ENCODE data around the gene TRAPPC1. TPM values are rescaled to one million over a fixed set of nuclear protein-coding genes. Genes with fewer than 3 reads are reported as not detected.
A peak's percentile ranks its signal among the peaks of the same experiment; 100 is the strongest.

TRAPPC1 gene, protein sequence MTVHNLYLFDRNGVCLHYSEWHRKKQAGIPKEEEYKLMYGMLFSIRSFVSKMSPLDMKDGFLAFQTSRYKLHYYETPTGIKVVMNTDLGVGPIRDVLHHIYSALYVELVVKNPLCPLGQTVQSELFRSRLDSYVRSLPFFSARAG
- 10 to 100 TPM; 30.0 to 73.3 (median 48.3) TPM for total RNA-seq

DNA sequence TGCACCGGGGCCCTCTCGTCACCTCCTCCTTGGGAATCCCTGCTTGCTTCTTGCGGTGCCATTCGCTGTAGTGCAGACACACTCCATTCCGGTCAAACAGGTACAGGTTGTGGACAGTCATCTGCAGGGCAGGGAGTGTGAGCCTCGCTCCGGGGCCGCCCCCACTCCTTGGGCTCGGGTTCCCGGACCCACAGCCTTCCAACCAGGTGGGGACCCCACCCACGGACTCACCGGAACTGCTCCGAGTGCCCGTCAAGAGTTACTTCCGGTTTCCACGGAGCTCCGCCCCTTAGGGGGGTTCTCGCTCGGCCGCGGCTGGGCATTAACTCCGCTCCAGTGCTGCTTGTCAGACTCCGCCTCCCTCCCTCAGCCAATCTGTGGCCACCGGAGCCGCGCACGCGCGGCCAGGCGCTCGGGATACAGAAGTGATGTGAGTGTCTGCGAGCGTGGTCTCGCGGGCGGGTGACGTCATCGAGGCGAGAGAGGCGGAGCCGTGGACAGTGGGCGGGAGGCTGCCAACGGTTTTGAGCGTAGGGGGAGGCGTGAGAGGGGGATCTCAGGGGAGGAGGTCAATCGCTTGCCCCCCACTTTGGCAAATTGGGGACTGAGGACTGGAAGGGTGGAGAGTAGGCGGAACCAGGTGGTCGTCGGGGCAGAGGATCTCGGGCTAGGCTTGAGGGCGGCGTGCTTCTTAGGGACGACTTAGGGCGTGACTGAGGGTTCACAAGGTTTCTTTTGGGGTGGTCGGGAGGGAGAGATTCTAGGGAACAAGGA lies at the start of gene TRAPPC1, which contains the start of gene CNTROB:
Gene TRAPPC1 (minus strand): TSS at position 238 of the 774 bp plus-strand sequence. CDS start 117 bp downstream, at position 121.
Gene CNTROB (plus strand): TSS at position 498 of the 774 bp plus-strand sequence. CDS start 874 bp downstream, outside the sequence.
- TF ChIP-seq, protein P1, sequence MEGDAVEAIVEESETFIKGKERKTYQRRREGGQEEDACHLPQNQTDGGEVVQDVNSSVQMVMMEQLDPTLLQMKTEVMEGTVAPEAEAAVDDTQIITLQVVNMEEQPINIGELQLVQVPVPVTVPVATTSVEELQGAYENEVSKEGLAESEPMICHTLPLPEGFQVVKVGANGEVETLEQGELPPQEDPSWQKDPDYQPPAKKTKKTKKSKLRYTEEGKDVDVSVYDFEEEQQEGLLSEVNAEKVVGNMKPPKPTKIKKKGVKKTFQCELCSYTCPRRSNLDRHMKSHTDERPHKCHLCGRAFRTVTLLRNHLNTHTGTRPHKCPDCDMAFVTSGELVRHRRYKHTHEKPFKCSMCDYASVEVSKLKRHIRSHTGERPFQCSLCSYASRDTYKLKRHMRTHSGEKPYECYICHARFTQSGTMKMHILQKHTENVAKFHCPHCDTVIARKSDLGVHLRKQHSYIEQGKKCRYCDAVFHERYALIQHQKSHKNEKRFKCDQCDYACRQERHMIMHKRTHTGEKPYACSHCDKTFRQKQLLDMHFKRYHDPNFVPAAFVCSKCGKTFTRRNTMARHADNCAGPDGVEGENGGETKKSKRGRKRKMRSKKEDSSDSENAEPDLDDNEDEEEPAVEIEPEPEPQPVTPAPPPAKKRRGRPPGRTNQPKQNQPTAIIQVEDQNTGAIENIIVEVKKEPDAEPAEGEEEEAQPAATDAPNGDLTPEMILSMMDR (IDR thresholded peaks at IDR 0.05), result no peak
- peak; percentile 98 for ATAC-seq (ENCODE audit: low FRiP score)
- DNase-seq (ENCODE audit: low spot score), result peak; percentile 98

DNA sequence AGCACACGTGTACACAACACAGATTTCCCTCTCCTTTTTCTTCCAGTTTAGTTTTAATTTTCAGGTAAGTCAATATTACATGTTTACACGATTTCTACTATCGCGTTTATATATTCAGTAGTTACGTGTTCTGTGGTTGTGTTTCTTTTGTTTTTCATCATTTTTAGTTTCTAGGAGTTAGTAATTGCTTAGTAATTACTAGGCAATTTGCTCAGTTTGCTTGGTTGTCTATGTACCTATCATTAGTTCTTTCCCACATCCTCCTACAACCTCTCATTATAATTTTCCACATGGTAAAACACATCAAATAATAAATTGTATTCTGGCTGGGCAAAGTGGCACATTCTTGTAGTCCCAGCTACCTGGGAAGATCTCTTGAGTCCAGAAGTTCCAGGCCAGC lies 46.1 kb upstream of the TRAPPC1 start:
- DNase-seq (ENCODE audit: low spot score), result no peak
- no peak for ATAC-seq (ENCODE audit: low FRiP score)
- TF ChIP-seq, protein P1 (IDR thresholded peaks at IDR 0.05), result no peak

DNA sequence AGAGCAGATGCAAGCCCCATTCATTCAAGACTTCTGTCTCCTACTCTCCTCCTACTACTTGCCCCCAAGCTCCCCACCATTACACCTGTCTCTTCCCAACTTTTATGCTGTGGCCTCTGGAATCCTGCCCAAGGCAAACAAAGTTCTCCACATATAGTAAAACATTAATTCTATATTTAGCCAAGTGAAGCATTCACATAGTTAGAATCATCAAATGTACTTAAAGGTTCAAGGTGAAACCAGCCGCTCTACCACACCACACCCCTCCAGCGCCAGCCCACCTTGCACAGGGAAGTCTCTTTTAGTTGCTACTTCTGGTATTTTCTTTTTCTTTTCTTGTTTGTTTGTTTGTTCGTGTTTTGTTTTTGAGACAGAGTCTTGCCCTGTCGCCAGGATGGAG lies 45.3 kb upstream of the TRAPPC1 start:
- TF ChIP-seq, protein P1 (IDR thresholded peaks at IDR 0.05), result no peak
- ATAC-seq (ENCODE audit: low FRiP score) (no peak), DNase-seq (ENCODE audit: low spot score) (no peak)

DNA sequence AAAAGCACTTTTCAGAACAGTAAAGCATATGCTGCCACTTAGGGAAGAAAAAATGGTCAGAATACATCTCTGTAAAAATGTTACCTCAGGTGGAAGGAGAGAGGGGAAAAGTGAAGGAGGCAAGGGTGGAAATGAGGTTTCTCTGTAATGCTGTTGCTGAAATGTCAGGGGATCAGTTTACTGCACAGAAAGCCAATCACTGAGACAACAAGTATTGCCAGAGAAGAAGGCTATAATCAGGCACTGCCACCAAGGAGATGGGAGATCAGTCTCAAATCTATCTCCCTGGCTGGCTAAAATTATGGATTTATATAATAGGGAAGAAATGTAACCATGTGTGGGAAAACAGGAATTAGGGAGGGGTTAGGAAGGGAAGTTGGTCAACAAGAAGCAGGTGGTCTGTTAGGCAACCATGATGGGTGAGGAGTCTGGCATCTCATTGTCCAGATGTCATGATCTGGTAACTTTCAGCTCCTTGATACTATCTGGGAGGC lies 42.9 kb upstream of the TRAPPC1 start:
- DNase-seq (ENCODE audit: low spot score) (no peak), ATAC-seq (ENCODE audit: low FRiP score) (no peak)
- TF ChIP-seq, protein P1 (IDR thresholded peaks at IDR 0.05), result no peak

DNA sequence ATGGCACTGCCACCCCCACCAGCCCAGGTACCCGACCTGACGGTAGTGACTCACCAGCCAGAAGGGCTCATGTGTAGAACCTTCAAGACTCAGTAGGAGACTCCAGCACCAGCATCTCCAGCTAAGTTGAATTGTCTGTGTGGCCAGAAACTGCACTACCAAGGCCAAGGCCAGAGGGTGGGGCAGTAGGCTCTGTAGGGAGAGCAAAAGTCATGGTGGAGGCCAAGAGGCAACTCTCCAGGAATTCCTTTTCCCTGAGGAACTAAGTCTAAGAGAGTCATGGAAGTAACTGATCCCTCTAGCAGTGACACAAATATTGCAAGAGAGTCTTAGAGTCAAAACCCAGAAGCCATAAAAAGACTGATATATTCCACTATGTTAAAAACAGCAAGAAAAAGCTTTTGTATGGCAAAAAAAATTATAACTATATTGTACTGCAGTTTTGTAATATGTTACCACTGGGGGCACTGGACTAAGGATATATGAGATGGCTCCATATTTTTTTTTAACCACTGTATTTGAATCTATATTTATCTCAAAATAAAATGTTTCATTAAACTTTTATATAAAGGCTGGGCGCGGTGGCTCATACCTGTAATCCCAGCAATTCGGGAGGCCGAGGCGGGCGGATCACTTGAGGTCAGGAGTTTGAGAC lies 40.5 kb upstream of the TRAPPC1 start:
- no peak for DNase-seq (ENCODE audit: low spot score)
- TF ChIP-seq, protein P1 (IDR thresholded peaks at IDR 0.05), result no peak
- no peak for ATAC-seq (ENCODE audit: low FRiP score)

DNA sequence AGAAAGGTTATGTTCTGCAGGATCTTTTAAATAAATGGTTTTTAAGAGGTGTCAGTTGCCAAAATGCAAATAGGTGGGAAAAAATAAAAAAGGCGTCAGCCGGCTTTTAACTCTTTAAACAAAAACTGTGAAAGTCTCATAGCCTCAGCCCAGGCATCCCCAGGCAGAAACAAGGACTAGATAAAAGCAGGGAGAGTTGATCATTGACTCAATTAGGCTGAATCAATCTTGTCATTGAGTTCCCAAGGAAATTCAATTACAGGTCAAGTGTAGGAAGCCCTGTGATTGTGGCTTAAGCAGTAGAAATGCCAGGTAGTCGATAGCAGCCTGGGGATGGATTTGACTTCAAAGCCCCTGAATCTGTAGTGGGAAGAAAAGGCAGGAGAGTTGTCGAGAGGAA lies 39.9 kb upstream of the TRAPPC1 start:
- ATAC-seq (ENCODE audit: low FRiP score) (no peak), DNase-seq (ENCODE audit: low spot score) (no peak)
- TF ChIP-seq, protein P1 (IDR thresholded peaks at IDR 0.05), result no peak

Measured in omental fat pad (tissue), 4 donors.